GM23248 (cell line): ENCODE measurements around the gene SH3PXD2A. TPM values are rescaled to one million over a fixed set of nuclear protein-coding genes. Genes with fewer than 3 reads are reported as not detected.

Experiments used
- DNase-seq: peaks from one replicate; pipeline ENCODE4 v3.0.0-alpha.2; 2015
- H2AFZ ChIP-seq: fragments of 200-600 bp; sonication (generic); 2 replicates; pipeline ENCODE4 v1.6.1; 2016; ENCODE audit warnings: antibody characterized with exemption
- H3F3A ChIP-seq: fragments of 200-600 bp; sonication (generic); 2 replicates; pipeline ENCODE4 v1.6.1; 2016; ENCODE audit warnings: mild to moderate bottlenecking, antibody characterized with exemption, mixed run types; ENCODE audit not compliant: insufficient read depth
- H3K27ac ChIP-seq: fragments of 200-600 bp; sonication (generic); 2 replicates; pipeline ENCODE4 v1.5.1; 2016; ENCODE audit warnings: mild to moderate bottlenecking
- H3K27me3 ChIP-seq: fragments of 200-600 bp; sonication (generic); replicated peaks from 2 replicates; pipeline ENCODE4 v1.6.1; 2016; ENCODE audit warnings: mild to moderate bottlenecking; ENCODE audit not compliant: insufficient read depth
- H3K36me3 ChIP-seq: fragments of 200-600 bp; sonication (generic); 2 replicates; pipeline ENCODE4 v1.6.1; 2016; ENCODE audit warnings: low read depth, mild to moderate bottlenecking
- H3K4me1 ChIP-seq: fragments of 200-600 bp; sonication (generic); 2 replicates; pipeline ENCODE4 v1.6.1; 2016; ENCODE audit warnings: mild to moderate bottlenecking; ENCODE audit not compliant: insufficient read depth
- H3K4me2 ChIP-seq: fragments of 200-600 bp; sonication (generic); one replicate; pipeline ENCODE4 v1.6.1; 2016; ENCODE audit warnings: mild to moderate bottlenecking; ENCODE audit not compliant: unreplicated experiment
- H3K4me3 ChIP-seq: fragments of 200-600 bp; sonication (generic); 2 replicates; pipeline ENCODE4 v1.5.1; 2016; ENCODE audit warnings: mild to moderate bottlenecking
- H3K79me2 ChIP-seq: fragments of 200-600 bp; sonication (generic); 2 replicates; pipeline ENCODE4 v1.6.1; 2016; ENCODE audit warnings: mild to moderate bottlenecking; ENCODE audit not compliant: insufficient read depth
- H3K9ac ChIP-seq: fragments of 200-600 bp; sonication (generic); 2 replicates; pipeline ENCODE4 v1.6.1; 2016; ENCODE audit warnings: mild to moderate bottlenecking
- H3K9me2 ChIP-seq: fragments of 200-600 bp; sonication (generic); 2 replicates; pipeline ENCODE4 v1.6.1; 2016; ENCODE audit warnings: mixed run types, mild to moderate bottlenecking, moderate library complexity; ENCODE audit not compliant: insufficient read depth
- H3K9me3 ChIP-seq: fragments of 200-600 bp; sonication (generic); one replicate; pipeline ENCODE4 v1.6.1; 2017; ENCODE audit warnings: low read depth
- H4K20me1 ChIP-seq: fragments of 200-600 bp; sonication (generic); 2 replicates; pipeline ENCODE4 v1.6.0; 2016; ENCODE audit not compliant: insufficient read depth
- EZH2 ChIP-seq: fragments of 200-600 bp; sonication (generic); IDR thresholded peaks from 2 replicates; pipeline ENCODE4 v1.6.1; 2018; ENCODE audit warnings: antibody characterized with exemption, mild to moderate bottlenecking; ENCODE audit not compliant: insufficient read depth, poor library complexity, severe bottlenecking
- EZH2phosphoT487 ChIP-seq: fragments of 200-600 bp; sonication (generic); IDR thresholded peaks from 2 replicates; pipeline ENCODE4 v1.6.1; 2018; ENCODE audit warnings: antibody characterized with exemption, moderate library complexity, mild to moderate bottlenecking, low read depth; ENCODE audit not compliant: insufficient read depth
- WGBS, 2 experiments: methylation state at CpG; one replicate each; pipeline ENCODE4 v1.1.6; 2015 to 2017; ENCODE audit warnings: low lambda C conversion rate in 2 of 2, low coverage in 1 of 2; ENCODE audit errors: missing lambda C conversion rate in 2 of 2; 5-methylcytosine and 5-hydroxymethylcytosine counted together
- in situ Hi-C: fragments of 300-500 bp; cut with MboI; formaldehyde crosslinking; loops from 2 replicates; pipeline ENCODE4 v1.15.0; 2020
- polyA plus RNA-seq: library from polyadenylated mRNA; unstranded; fragments of >200 nt; fragmentation: Nextera tagmentation; extraction: Ambion mirVana; gene quantifications from 2 replicates; pipeline ENCODE4 v1.2.1, GENCODE V29; 2016
- total RNA-seq: library from RNA; depleted of rRNA; stranded (reverse); fragments of >200 nt; shearing (Covaris generic); gene quantifications from 2 replicates; pipeline ENCODE4 v1.2.3, GENCODE V29; 2014

Gene SH3PXD2A
- total and polyA plus RNA-seq, 2 experiments from 2014 or later, result 34.0 to 58.0 TPM

DNA sequence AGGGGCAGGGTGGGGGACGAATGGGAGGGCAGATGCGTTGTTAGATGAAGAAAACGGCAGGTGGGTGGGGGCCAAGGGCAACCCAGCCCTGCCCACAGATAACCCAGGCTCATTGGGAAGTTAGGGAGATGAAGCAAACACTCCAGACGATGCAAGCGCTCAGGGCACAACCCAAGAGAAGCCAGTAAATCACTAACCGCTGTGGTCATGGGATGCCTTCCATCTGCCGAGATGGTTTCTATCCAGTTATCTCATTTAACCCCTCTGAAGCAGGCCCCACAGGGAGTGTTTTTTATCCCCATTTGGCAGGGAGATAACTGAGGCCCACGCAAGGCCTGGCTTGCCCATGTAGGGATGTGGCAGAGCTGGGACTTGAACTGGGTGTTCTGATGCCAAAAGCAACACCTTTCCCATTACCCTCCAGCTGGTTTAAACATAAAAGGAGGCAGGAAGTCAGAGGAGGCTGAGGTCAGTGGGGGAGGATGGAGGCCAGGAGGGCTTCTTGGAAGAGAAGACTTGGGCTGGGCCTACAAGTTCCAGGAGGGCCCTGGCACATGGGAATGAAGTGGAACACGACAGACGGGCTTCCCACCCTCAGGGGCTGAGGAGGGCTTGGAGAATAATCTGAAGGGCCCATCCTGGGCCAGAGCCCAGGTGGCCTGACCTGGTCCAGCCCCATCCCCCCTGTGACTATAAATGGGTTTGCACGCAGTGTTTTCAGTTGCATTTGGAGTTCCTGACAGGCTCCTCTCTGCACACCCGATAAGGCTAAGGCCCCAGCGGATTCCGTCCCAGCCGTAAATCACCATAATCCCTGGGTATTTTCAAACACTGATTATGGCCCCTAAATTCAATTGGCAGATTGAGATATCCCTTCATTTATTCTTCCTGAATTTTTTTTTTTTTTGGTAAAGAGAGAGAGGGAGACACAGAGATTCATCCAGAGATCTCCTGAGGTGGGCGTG is 281.0 kb downstream of the SH3PXD2A start:
- H3K4me3 ChIP-seq, result no peak overlapping the region
- 74 to 78% methylated on average over 13 to 16 of the region's 16 CpGs for WGBS, 2 experiments
- peaks cover 24% of the 10 kb centered on the region for H3K27me3 ChIP-seq
- TF ChIP-seq EZH2phosphoT487 (no peak), EZH2 (no peak)
- H2AFZ ChIP-seq, result no peak overlapping the region
- no peaks in the 10 kb centered on the region for H3K9me2 ChIP-seq
- H3K9ac ChIP-seq, result no peak overlapping the region
- H3F3A ChIP-seq, result no peaks in the 10 kb centered on the region
- H3K36me3 ChIP-seq, result no peaks in the 10 kb centered on the region
- DNase-seq, result no peak
- H3K9me3 ChIP-seq, result no peaks in the 10 kb centered on the region
- H4K20me1 ChIP-seq, result no peaks in the 10 kb centered on the region
- no peaks in the 10 kb centered on the region for H3K79me2 ChIP-seq
- in situ Hi-C loops, result no loop called here
- H3K4me1 ChIP-seq, result no peaks in the 10 kb centered on the region
- no peak overlapping the region for H3K4me2 ChIP-seq
- H3K27ac ChIP-seq, result no peak overlapping the region

DNA sequence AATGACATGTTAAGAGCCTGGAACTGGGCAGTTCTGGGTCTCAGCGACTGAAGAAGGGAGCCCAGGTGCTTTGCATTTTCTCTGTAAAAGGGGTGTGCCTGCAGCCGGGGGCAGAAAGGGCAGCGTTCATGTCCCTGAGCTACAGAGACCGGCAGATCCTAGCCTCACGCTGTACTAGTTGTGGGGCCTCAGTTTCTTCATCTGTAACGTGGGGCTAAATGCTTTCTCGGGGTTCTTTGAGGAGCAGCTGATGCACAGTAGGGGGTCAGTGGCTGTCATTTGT is 282.2 kb downstream of the SH3PXD2A start:
- no peaks in the 10 kb centered on the region for H3K9me2 ChIP-seq
- 71 to 75% methylated on average over 7 of the region's 7 CpGs for WGBS, 2 experiments
- DNase-seq, result no peak
- H3K27ac ChIP-seq, result no peak overlapping the region
- H3F3A ChIP-seq, result no peaks in the 10 kb centered on the region
- no peaks in the 10 kb centered on the region for H3K9me3 ChIP-seq
- TF ChIP-seq EZH2phosphoT487 (no peak), EZH2 (no peak)
- no peak overlapping the region for H2AFZ ChIP-seq
- no peaks in the 10 kb centered on the region for H3K4me1 ChIP-seq
- in situ Hi-C loops, result no loop called here
- H3K36me3 ChIP-seq, result no peaks in the 10 kb centered on the region
- no peaks in the 10 kb centered on the region for H4K20me1 ChIP-seq
- H3K27me3 ChIP-seq, result peaks cover 29% of the 10 kb centered on the region
- no peak overlapping the region for H3K4me2 ChIP-seq
- no peaks in the 10 kb centered on the region for H3K79me2 ChIP-seq
- H3K9ac ChIP-seq, result no peak overlapping the region
- H3K4me3 ChIP-seq, result no peak overlapping the region

DNA sequence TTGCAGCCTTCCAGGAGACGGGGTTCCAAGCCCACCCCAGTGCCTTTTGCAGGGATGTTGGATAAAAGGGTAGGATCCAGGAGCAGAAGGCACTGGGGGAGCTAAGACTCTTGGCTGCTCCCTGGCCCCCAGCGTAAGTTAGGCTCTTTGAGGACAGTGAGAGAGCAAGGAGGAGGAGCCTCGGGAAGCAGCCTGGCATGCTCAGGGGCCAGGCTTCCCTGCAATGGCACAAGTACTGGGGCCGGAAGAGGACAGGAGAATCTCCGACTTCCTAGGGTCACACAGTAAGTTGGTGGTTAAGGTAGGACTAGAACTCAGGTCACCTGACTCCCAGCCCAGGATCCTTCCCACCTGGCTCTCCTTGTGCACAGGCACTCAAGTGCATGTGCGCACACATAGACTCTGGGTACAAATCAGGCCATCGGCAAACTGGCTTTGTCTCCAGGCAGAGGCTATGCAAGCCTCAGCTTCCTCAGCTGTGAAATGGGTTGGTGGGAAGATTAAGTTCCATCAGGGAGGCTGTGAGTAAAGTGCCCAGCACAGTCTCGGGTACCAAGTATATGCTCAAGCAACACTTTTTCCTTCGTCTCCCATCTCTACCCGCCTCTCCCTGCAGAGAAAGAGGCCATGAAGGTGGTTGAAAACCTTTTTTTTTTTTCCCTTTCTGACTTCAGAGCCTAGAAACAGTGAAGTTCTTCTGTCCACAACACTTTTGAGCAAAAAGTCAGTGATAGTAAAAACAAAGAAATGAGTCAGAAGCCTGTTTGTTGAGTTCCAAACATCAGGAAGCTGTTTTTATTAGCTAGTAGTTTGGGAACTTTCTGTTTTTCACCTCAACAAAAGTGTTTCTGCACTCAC is 282.8 kb downstream of the SH3PXD2A start:
- no peaks in the 10 kb centered on the region for H3K79me2 ChIP-seq
- WGBS, 2 experiments, result 68 to 69% methylated on average over 10 of the region's 10 CpGs
- H3K9me3 ChIP-seq, result no peaks in the 10 kb centered on the region
- in situ Hi-C loops, result no loop called here
- H3K4me2 ChIP-seq, result no peak overlapping the region
- peaks cover 29% of the 10 kb centered on the region for H3K27me3 ChIP-seq
- H3K9ac ChIP-seq, result no peak overlapping the region
- no peak for TF ChIP-seq EZH2
- TF ChIP-seq EZH2phosphoT487, result no peak
- DNase-seq, result peak; percentile 20
- no peaks in the 10 kb centered on the region for H3K4me1 ChIP-seq
- H3K27ac ChIP-seq, result no peak overlapping the region
- H4K20me1 ChIP-seq, result no peaks in the 10 kb centered on the region
- no peak overlapping the region for H2AFZ ChIP-seq
- no peaks in the 10 kb centered on the region for H3K36me3 ChIP-seq
- no peaks in the 10 kb centered on the region for H3F3A ChIP-seq
- no peaks in the 10 kb centered on the region for H3K9me2 ChIP-seq
- H3K4me3 ChIP-seq, result no peak overlapping the region

DNA sequence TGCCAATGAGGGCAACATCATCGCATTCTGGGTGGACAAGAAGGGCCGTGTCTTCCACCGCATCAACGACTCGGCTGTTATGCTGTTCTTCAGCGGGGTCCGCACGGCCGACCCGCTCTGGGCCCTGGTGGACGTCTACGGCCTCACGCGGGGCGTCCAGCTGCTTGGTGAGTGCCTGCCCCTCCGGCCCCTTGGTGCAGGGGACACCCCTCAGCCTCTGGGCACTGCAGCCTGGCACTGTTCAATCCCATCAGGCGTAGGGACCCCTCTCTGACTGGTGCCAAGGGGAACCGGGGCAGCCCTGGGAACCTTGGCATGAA is 283.8 kb downstream of the SH3PXD2A start:
- Histone ChIP-seq H3K79me2 (no peaks in the 10 kb centered on the region), H3K4me3 (no peak overlapping the region), H3K27me3 (peaks cover 29% of the 10 kb centered on the region), H3K4me2 (no peak overlapping the region), H3K9me2 (no peaks in the 10 kb centered on the region), H3K27ac (no peak overlapping the region), H3K36me3 (no peaks in the 10 kb centered on the region), H3K9me3 (no peaks in the 10 kb centered on the region), H4K20me1 (no peaks in the 10 kb centered on the region), H3F3A (no peaks in the 10 kb centered on the region), H3K9ac (no peak overlapping the region), H2AFZ (no peak overlapping the region), H3K4me1 (no peaks in the 10 kb centered on the region)
- DNase-seq, result no peak
- TF ChIP-seq EZH2, result no peak
- TF ChIP-seq EZH2phosphoT487, result no peak
- in situ Hi-C loops, result no loop called here
- WGBS, 2 experiments, result 87 to 88% methylated on average over 18 of the region's 18 CpGs
